NCI-H526 (cell line): Measurements from ENCODE around the gene TEDDM1.

Experiments used
- DNase-seq, 2 experiments: peaks; one replicate each; lab custom pipeline; 2025; lab: John Stamatoyannopoulos, UW

TEDDM1 gene

GRCh38 chr1:182406012-182406411 is 5.5 kb upstream of the TEDDM1 start:
- DNase-seq = peak in 1 of 2 experiments; percentile 52

- no peak for DNase-seq
Measured at GRCh38 chr1:182405578-182405977, 5.1 kb upstream of the TEDDM1 start.

- peak in 1 of 2 experiments; percentile 30 for DNase-seq
Measured at GRCh38 chr1:182404781-182405180, 4.3 kb upstream of the TEDDM1 start.

GRCh38 chr1:182397653-182398393 is 2.6 kb downstream of the TEDDM1 start:
- no peak for DNase-seq

GRCh38 chr1:182395906-182396305 is 4.6 kb downstream of the TEDDM1 start:
- no peak for DNase-seq

DNA sequence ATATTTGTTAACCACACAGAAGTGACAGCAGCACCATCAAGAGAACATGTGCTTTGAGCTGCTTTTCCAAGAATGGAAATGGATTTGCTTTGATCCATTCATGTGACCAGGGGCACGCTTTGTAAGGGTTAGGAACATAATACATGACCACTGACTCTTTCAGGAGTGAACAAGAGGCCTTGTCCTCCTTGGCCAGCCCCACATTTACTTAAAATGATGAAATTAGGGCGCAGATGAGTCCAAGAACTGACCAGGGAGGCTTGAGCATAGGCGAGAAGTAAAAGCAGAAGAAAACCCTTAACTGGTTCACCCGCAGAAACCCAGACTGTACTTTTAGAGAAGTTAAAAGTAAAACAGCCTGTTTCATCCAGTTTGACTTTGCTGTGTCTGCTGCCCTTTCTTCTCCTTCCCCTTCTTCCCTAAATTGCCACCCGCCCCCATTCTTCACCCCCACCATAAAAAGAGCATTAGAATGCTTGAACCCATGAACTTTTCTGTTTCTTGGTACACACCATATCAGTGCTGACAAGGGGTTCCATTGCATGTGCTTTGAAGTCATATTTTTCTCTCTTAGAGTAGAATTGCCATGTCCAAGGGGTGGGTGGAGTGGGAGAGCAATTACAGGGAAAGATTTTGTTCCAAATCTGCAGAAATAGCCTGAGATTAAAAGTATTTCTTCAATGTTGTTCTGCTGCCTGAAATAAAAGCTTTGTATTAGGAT is 6.3 kb downstream of the TEDDM1 start:
- no peak for DNase-seq

DNA sequence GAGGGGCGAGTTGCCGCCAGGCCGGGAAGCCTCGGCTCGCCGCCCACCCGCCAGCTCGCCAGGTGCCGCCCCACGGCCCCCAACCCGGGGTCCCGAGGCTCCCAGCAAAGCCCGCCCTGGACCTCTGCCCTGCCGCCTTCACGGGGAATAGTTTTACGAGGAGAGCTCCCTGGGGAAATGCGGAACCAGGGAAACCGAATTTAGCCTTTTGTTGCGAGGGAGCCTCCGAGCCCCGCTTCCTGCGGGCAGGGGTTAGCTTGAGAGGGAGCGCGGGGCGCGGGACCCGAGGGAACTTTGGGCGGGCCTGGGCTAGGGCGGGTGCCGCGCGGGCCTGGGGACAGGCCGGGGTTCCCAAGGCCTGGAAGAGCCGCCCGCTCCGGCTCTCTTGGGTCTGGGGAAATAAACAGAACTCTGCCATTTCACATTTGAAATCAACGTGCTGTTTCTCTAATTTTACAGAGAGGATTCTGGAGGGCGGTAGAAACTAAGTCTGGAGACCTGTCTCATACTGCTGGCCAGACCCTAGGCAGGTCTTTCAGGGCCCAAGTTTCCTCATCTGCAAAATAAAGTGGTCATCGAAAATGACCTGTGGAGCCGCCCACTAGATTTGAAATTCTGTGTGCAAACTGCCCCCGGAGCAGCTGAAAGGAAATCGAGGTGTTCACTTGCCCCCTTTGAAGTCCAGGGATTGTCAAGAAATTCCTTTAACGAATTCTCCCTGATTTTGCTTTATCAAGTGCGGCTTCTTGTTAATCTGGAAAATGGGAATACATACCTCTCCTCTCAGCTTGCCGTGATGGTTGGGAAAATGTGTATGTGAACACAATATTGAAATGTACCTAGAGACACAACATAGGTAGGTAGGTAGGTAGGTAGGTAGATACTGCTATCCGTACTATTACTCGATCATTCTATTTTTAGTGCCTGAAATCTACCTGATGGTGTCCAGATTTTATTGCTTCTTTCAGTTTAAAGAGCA is 8.1 kb downstream of the TEDDM1 start:
- peak; percentile 97 to 99 for DNase-seq

DNA sequence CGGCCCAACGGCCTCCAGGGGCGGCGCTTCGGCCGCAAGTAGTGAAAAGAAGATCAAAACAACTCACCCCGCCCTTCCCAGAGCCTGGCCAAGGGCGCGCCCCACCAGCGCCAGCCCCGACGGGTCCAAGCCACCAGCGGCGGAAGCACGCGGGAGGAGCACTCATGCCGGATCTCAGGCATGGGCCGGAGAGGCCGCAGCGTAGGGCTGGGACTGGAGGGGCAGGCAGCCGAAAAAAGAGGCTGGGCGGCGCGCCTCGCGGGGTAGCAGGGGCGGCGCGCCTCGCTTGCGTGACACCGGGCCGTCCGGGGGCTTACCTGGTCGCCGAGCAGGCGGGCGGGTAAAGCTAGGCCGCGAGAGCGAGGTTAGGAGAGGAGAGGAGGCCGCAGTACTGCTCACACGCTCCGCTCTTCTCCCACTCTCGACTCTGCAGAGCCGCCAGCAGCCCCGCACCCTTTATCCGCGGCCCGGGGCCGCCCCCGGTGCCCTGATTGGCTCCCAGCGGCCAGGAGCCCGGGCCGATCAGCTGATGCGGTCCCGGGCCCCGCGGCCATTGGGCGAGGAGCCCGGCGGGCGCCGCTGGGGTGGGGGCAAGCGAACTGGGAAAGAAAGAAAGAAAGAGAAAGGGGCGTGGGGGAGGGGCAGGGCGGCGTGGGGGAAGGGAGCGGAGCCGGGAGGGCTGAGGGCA is 9.0 kb downstream of the TEDDM1 start, which contains the start of gene GLUL:
TSS of gene GLUL (minus strand) at position 429 of the 688 bp plus-strand sequence. CDS start 3,053 bp downstream, outside the sequence.
- peak; percentile 98 to 100 for DNase-seq

GRCh38 chr1:182391028-182391361 is 9.5 kb downstream of the TEDDM1 start:
- DNase-seq = no peak

DNA sequence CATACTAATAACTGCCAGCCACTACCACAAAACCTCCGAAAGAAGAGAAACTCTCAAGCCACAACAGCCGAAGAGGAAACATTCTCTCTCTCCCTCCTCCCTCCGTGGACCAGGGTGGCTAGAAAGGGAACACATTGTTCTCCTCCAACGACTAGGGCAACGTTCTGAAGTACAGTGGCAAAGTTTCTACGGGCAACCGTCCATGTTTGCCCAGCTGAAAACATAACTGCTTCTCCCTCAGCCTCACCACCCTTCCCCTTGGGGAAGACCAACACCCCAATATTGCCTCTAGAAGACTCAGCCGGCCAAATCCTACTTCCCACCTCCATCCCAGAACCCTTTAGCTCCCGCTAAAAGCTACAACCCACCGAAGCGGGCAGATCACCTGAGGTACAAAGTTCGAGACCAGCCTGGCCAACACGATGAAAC is 10.8 kb downstream of the TEDDM1 start:
- DNase-seq = peak; percentile 68 to 73

GRCh38 chr1:182388392-182389134 is 11.9 kb downstream of the TEDDM1 start:
- DNase-seq = no peak

GRCh38 chr1:182387566-182387965 is 12.9 kb downstream of the TEDDM1 start:
- DNase-seq = no peak

- no peak for DNase-seq
Measured at GRCh38 chr1:182386980-182387379, 13.5 kb downstream of the TEDDM1 start.

GRCh38 chr1:182385885-182386853 is 14.3 kb downstream of the TEDDM1 start:
- no peak for DNase-seq

GRCh38 chr1:182384387-182384960 is 16.0 kb downstream of the TEDDM1 start:
- no peak for DNase-seq

GRCh38 chr1:182383934-182384333 is 16.5 kb downstream of the TEDDM1 start:
- DNase-seq = no peak

DNA sequence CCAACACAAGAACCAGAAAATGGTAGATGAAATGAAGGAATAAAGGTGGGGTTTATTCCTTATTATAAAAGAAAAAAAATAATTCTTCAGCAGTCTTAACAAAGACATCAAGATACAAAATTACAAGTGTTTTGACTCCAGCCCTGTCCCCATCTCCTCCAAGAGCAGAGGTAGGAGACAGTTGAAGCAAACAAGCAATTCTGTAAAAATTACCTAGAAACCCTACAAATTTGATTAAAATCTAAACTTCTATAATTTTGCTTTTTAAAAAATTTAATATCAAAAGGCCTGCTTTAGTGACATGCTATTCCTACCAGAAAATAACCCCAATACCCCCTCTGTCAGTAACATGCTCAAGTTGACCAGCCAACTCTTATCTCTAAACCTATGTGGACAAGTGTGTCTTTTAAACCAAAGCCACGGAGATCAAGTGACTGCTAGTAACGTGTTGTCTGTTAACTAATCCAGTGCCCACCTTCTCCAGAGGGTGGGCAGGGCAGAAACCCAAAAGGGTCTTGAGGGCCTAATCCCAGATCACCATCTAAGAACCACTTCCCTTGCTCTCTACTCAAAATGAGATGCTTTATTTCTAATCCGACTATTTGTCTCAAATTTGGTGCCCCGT is 17.3 kb downstream of the TEDDM1 start:
- DNase-seq = no peak

GRCh38 chr1:182381962-182382819 is 18.3 kb downstream of the TEDDM1 start:
- DNase-seq = no peak
